Liver (tissue), 9 donors: ENCODE data around the gene AGAP2. TPM values are rescaled to one million over a fixed set of nuclear protein-coding genes. Genes with fewer than 3 reads are reported as not detected.

Experiments
- DNase-seq: peaks from one replicate; pipeline ENCODE4 v3.0.0-alpha.2; 2017; ENCODE audit warnings: low spot score
- H3K27ac ChIP-seq, 2 donors: one replicate each; pipeline ENCODE4 v1.7.0; 2013; ENCODE audit warnings: inconsistent platforms in 2 of 2, low read length in 2 of 2, control low read depth in 1 of 2, low read depth in 1 of 2, mild to moderate bottlenecking in 1 of 2
- H3K27me3 ChIP-seq, 4 donors: one replicate each; pipeline versions ENCODE4 v1.6.1 to v1.7.0; 2013; ENCODE audit warnings: low read length in 3 of 4, inconsistent platforms in 1 of 4, mild to moderate bottlenecking in 1 of 4, moderate library complexity in 1 of 4; ENCODE audit not compliant: control insufficient read depth in 4 of 4, insufficient read depth in 4 of 4
- H3K36me3 ChIP-seq, 4 donors: one replicate each; pipeline versions ENCODE4 v1.6.1 to v1.7.0; 2013; ENCODE audit warnings: low read length in 3 of 4, mild to moderate bottlenecking in 3 of 4, low read depth in 1 of 4, moderate library complexity in 1 of 4; ENCODE audit not compliant: control insufficient read depth in 4 of 4, insufficient read depth in 3 of 4
- H3K4me1 ChIP-seq, 4 donors: one replicate each; pipeline versions ENCODE4 v1.6.1 to v1.7.0; 2013; ENCODE audit warnings: low read length in 3 of 4, mild to moderate bottlenecking in 3 of 4, moderate library complexity in 1 of 4; ENCODE audit not compliant: control insufficient read depth in 4 of 4, insufficient read depth in 4 of 4
- H3K4me3 ChIP-seq, 3 donors: one replicate each; pipeline versions ENCODE4 v1.6.1 to v1.7.0; 2013; ENCODE audit warnings: low read length in 3 of 3, control low read depth in 1 of 3, low read depth in 1 of 3, mild to moderate bottlenecking in 1 of 3
- H3K9ac ChIP-seq, 2 donors: one replicate each; pipeline ENCODE4 v1.7.0; 2013; ENCODE audit warnings: low read length in 2 of 2, mild to moderate bottlenecking in 2 of 2, moderate library complexity in 2 of 2, control low read depth in 1 of 2, low read depth in 1 of 2
- H3K9me3 ChIP-seq, 4 donors: one replicate each; pipeline versions ENCODE4 v1.6.1 to v1.7.0; 2013; ENCODE audit warnings: low read length in 3 of 4; ENCODE audit not compliant: control insufficient read depth in 4 of 4
- ATF3 ChIP-seq: IDR thresholded peaks from 2 replicates; pipeline ENCODE4 v1.6.1; 2016; ENCODE audit warnings: antibody characterized with exemption
- CTCF ChIP-seq: fragments of 150-350 bp; IDR thresholded peaks from 2 replicates; pipeline ENCODE4 v1.5.1; 2017; ENCODE audit warnings: improper control_type of control experiment, low read depth, low read length; ENCODE audit not compliant: missing input control
- EGR1 ChIP-seq, 2 donors: IDR thresholded peaks; 2 replicates each; pipeline ENCODE4 v1.6.1; 2016 to 2018; ENCODE audit warnings: antibody characterized with exemption in 2 of 2, low read depth in 2 of 2
- FOXA1 ChIP-seq: IDR thresholded peaks from 2 replicates; pipeline ENCODE4 v1.6.1; 2016; ENCODE audit warnings: antibody characterized with exemption
- FOXA2 ChIP-seq: IDR thresholded peaks from 2 replicates; pipeline ENCODE4 v1.6.1; 2016; ENCODE audit warnings: antibody characterized with exemption
- GABPA ChIP-seq, 2 donors: IDR thresholded peaks in 1 of 2; conservative IDR thresholded peaks in 1 of 2; 2 replicates each; pipeline ENCODE4 v1.6.1; 2016; ENCODE audit warnings: antibody characterized with exemption in 2 of 2, mild to moderate bottlenecking in 1 of 2, moderate library complexity in 1 of 2
- NR2F2 ChIP-seq: IDR thresholded peaks from 2 replicates; pipeline ENCODE4 v1.6.1; 2016; ENCODE audit warnings: antibody characterized with exemption
- RAD21 ChIP-seq, 2 donors: IDR thresholded peaks; 2 replicates each; pipeline ENCODE4 v1.6.1; 2016; ENCODE audit warnings: antibody characterized with exemption in 2 of 2, mild to moderate bottlenecking in 2 of 2
- RXRA ChIP-seq, 2 donors: IDR thresholded peaks; 2 replicates each; pipeline ENCODE4 v1.6.1; 2017 to 2018; ENCODE audit warnings: antibody characterized with exemption in 2 of 2, mild to moderate bottlenecking in 1 of 2
- SP1 ChIP-seq: IDR thresholded peaks from 2 replicates; pipeline ENCODE4 v1.6.1; 2018; ENCODE audit warnings: antibody characterized with exemption, mild to moderate bottlenecking
- TAF1 ChIP-seq: conservative IDR thresholded peaks from 2 replicates; pipeline ENCODE4 v1.6.1; 2016; ENCODE audit warnings: antibody characterized with exemption, mild to moderate bottlenecking
- YY1 ChIP-seq: IDR thresholded peaks from 2 replicates; pipeline ENCODE4 v1.6.1; 2016; ENCODE audit warnings: antibody characterized with exemption, mild to moderate bottlenecking
- ZBTB33 ChIP-seq: IDR thresholded peaks from 2 replicates; pipeline ENCODE4 v1.6.1; 2016; ENCODE audit warnings: antibody characterized with exemption
- WGBS: extraction: QIAGEN DNeasy Blood & Tissue Kit; methylation state at CpG from one replicate; pipeline ENCODE4 v1.1.7; 2013; 5-methylcytosine and 5-hydroxymethylcytosine counted together
- polyA plus RNA-seq, 2 donors: library from polyadenylated mRNA; stranded (reverse) in 1 of 2; unstranded in 1 of 2; fragments of 200-250 nt in 1 of 2; fragments of >200 nt in 1 of 2; fragmentation: Nextera tagmentation in 1 of 2; extraction: Ambion mirVana in 1 of 2; gene quantifications; one replicate each; pipeline versions ENCODE4 v1.2.1 to v1.2.3, GENCODE V29; 2013 to 2015
- total RNA-seq, 2 donors: library from RNA; depleted of rRNA; stranded (reverse); fragments of >200 nt; gene quantifications; one replicate each; pipeline ENCODE4 v1.2.3, GENCODE V29; 2014
- TF ChIP-seq, protein P1 (sequence below): IDR thresholded peaks from 2 replicates; pipeline ENCODE4 v1.6.1; 2016; ENCODE audit warnings: antibody characterized with exemption
- TF ChIP-seq, protein P2 (sequence below): IDR thresholded peaks from 2 replicates; pipeline ENCODE4 v1.6.1; 2016; ENCODE audit warnings: antibody characterized with exemption, mild to moderate bottlenecking
- donor health status: healthy.
- donor health status: healthy.
- donor health status: healthy.
- donor health status: healthy.
- donor health status: healthy.

Gene AGAP2
- total and polyA plus RNA-seq, 4 donors: 0.18 to 1.7 (median 0.64) TPM

- DNase-seq: no peak
- Histone ChIP-seq H3K4me1 (peaks cover 6 to 17% (median 8%) of the 10 kb centered on the region in 4 donors), H3K9ac (no peak overlapping the region), H3K27me3 (no peaks in the 10 kb centered on the region), H3K27ac (no peak overlapping the region), H3K36me3 (peaks cover 4 to 22% (median 15%) of the 10 kb centered on the region in 4 donors), H3K9me3 (no peaks in the 10 kb centered on the region), H3K4me3 (no peak overlapping the region)
- TF ChIP-seq GABPA (IDR thresholded peaks at IDR 0.05 in 1 of 2, conservative IDR thresholded peaks at IDR 0.05 in 1 of 2): no peak
- TF ChIP-seq EGR1 (IDR thresholded peaks at IDR 0.05; ENCODE audit: low read depth in 2 of 2): no peak
- no peak for TF ChIP-seq NR2F2
- no peak for TF ChIP-seq FOXA2
- no peak for TF ChIP-seq YY1
- no peak for TF ChIP-seq CTCF
- no peak for TF ChIP-seq SP1
- no peak for TF ChIP-seq FOXA1
- TF ChIP-seq ZBTB33: no peak
- TF ChIP-seq ATF3: no peak
- no peak for TF ChIP-seq RAD21 (IDR thresholded peaks at IDR 0.05)
- TF ChIP-seq, protein P1, sequence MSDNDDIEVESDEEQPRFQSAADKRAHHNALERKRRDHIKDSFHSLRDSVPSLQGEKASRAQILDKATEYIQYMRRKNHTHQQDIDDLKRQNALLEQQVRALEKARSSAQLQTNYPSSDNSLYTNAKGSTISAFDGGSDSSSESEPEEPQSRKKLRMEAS: no peak
- WGBS: 92% methylated on average over 3 of the region's 3 CpGs
Observed at GRCh38 chr12:57746025-57746424, 7.5 kb upstream of the AGAP2 start.

DNA sequence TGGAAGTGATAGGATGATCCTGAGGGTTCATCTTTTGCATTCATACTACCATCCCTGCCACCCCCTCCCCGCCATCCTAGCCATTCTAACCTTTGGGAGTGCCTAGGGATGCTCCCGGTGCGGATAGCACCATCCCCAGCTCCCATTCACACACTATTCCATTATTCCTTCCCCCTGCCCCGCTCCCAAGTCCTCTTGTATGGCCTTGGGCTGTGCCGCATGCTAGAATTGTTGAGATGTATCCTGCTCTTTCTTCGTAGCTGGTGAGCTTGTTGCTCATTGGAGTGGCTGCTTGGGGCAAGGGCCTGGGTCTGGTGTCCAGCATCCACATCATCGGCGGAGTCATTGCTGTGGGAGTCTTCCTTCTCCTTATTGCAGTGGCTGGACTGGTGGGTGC is 6.9 kb upstream of the AGAP2 start:
- 55% methylated on average over 8 of the region's 8 CpGs for WGBS
- no peaks in the 10 kb centered on the region for H3K27me3 ChIP-seq
- peaks cover 4 to 22% (median 13%) of the 10 kb centered on the region in 4 donors for H3K36me3 ChIP-seq
- H3K4me3 ChIP-seq: peak overlapping the region; percentile 62 to 82 (median 65)
- peak overlapping the region; percentile 77 to 85 for H3K27ac ChIP-seq
- TF ChIP-seq, protein P1: no peak
- TF ChIP-seq ATF3: no peak
- no peak for TF ChIP-seq CTCF
- no peak for TF ChIP-seq GABPA (IDR thresholded peaks at IDR 0.05 in 1 of 2, conservative IDR thresholded peaks at IDR 0.05 in 1 of 2)
- no peak for TF ChIP-seq NR2F2
- no peak for TF ChIP-seq YY1
- no peak for TF ChIP-seq ZBTB33
- no peak for TF ChIP-seq SP1
- TF ChIP-seq, protein P2, sequence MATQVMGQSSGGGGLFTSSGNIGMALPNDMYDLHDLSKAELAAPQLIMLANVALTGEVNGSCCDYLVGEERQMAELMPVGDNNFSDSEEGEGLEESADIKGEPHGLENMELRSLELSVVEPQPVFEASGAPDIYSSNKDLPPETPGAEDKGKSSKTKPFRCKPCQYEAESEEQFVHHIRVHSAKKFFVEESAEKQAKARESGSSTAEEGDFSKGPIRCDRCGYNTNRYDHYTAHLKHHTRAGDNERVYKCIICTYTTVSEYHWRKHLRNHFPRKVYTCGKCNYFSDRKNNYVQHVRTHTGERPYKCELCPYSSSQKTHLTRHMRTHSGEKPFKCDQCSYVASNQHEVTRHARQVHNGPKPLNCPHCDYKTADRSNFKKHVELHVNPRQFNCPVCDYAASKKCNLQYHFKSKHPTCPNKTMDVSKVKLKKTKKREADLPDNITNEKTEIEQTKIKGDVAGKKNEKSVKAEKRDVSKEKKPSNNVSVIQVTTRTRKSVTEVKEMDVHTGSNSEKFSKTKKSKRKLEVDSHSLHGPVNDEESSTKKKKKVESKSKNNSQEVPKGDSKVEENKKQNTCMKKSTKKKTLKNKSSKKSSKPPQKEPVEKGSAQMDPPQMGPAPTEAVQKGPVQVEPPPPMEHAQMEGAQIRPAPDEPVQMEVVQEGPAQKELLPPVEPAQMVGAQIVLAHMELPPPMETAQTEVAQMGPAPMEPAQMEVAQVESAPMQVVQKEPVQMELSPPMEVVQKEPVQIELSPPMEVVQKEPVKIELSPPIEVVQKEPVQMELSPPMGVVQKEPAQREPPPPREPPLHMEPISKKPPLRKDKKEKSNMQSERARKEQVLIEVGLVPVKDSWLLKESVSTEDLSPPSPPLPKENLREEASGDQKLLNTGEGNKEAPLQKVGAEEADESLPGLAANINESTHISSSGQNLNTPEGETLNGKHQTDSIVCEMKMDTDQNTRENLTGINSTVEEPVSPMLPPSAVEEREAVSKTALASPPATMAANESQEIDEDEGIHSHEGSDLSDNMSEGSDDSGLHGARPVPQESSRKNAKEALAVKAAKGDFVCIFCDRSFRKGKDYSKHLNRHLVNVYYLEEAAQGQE: no peak
- TF ChIP-seq FOXA2: no peak
- no peak for TF ChIP-seq RXRA (IDR thresholded peaks at IDR 0.05)
- TF ChIP-seq TAF1: no peak
- peak overlapping the region in 1 of 2 donors; percentile 88 for H3K9ac ChIP-seq
- no peaks in the 10 kb centered on the region for H3K9me3 ChIP-seq
- no peak for DNase-seq
- H3K4me1 ChIP-seq: peaks cover 3 to 12% (median 6%) of the 10 kb centered on the region in 4 donors
